A549 (cell line): ENCODE results near the gene SLC16A5. TPM values are rescaled to one million over a fixed set of nuclear protein-coding genes. Genes with fewer than 3 reads are reported as not detected.

Experiments used
- ATAC-seq, 2 experiments: fragments of 200-7000 bp in 1 of 2; fragments of >200 bp in 1 of 2; cut with Nextera tagmentation in 1 of 2; cut with Tn5 transposase in 1 of 2; 3 replicates each; pipeline versions ENCODE4 v1.8.0 to v1.9.1; 2018 to 2020; ENCODE audit warnings: mild to moderate bottlenecking in 1 of 2, moderate library complexity in 1 of 2
- CTCF ChIA-PET: fragments of 300-600 bp; sonication (Branson Sonifier 250); formaldehyde crosslinking; extraction: SDS; loops from one replicate; lab custom pipeline; 2021; ENCODE audit warnings: antibody characterized with exemption, inconsistent platforms; lab: Yijun Ruan, JAX
- POLR2A ChIA-PET: fragments of 350-600 bp; formaldehyde crosslinking; extraction: SDS; loops from one replicate; lab custom pipeline; 2021; ENCODE audit warnings: antibody characterized with exemption, inconsistent platforms; lab: Yijun Ruan, JAX
- DNase-seq, 2 experiments: peaks; one replicate each; pipeline versions ENCODE4 v3.0.0 to v3.0.0-alpha.2; 2011 to 2016; ENCODE audit warnings: low read depth in 1 of 2, low spot score in 1 of 2
- FAIRE-seq: peaks from 2 replicates; lab custom pipeline; 2011; peaks lifted over from hg19 to GRCh38; lab: Jason Lieb, UNC
- H3K27ac ChIP-seq, 2 experiments: fragments of >200 bp; sonication (Bioruptor Twin); formaldehyde crosslinking; 3 replicates each; pipeline ENCODE4 v1.5.1; 2016 to 2017
- H3K4me1 ChIP-seq: fragments of >200 bp; sonication (Bioruptor Twin); formaldehyde crosslinking; 3 replicates; pipeline ENCODE4 v1.6.1; 2016
- H3K4me2 ChIP-seq: fragments of >200 bp; sonication (Bioruptor Twin); formaldehyde crosslinking; 3 replicates; pipeline ENCODE4 v1.6.1; 2016
- H3K4me3 ChIP-seq: fragments of >200 bp; sonication (Bioruptor Twin); formaldehyde crosslinking; 3 replicates; pipeline ENCODE4 v1.5.1; 2016
- H3K9me3 ChIP-seq: fragments of >200 bp; sonication (Bioruptor Twin); formaldehyde crosslinking; 3 replicates; pipeline ENCODE4 v1.6.1; 2016
- ATOH8 ChIP-seq: fragments of 250-450 bp; sonication (Bioruptor Pico); IDR thresholded peaks from 2 replicates; pipeline ENCODE4 v1.5.0; 2020; ENCODE audit warnings: low read depth, mild to moderate bottlenecking, moderate library complexity
- BCL3 ChIP-seq: fragments of >200 bp; sonication (Bioruptor Twin); formaldehyde crosslinking; IDR thresholded peaks from 3 replicates; pipeline ENCODE4 v1.6.1; 2016
- CEBPB ChIP-seq, 2 experiments: fragments of >200 bp in 1 of 2; sonication (Bioruptor Twin) in 1 of 2; formaldehyde crosslinking in 1 of 2; IDR thresholded peaks; 2 replicates each; pipeline ENCODE4 v1.6.1; 2012 to 2016
- CHD4 ChIP-seq: fragments of 200-600 bp; sonication (generic); IDR thresholded peaks from 2 replicates; pipeline ENCODE4 v1.6.1; 2016; ENCODE audit warnings: antibody characterized with exemption, mild to moderate bottlenecking, borderline replicate concordance
- E2F6 ChIP-seq: IDR thresholded peaks from 2 replicates; pipeline ENCODE4 v1.6.1; 2012; ENCODE audit warnings: low read depth, borderline replicate concordance
- EHF ChIP-seq: fragments of 250-450 bp; sonication (Bioruptor Pico); IDR thresholded peaks from 2 replicates; pipeline ENCODE4 v1.5.0; 2020; ENCODE audit warnings: mild to moderate bottlenecking
- FOSB ChIP-seq: fragments of 250-450 bp; sonication (Bioruptor Pico); IDR thresholded peaks from 2 replicates; pipeline ENCODE4 v1.5.0; 2020; ENCODE audit warnings: mild to moderate bottlenecking, moderate library complexity
- GATA3 ChIP-seq: IDR thresholded peaks from 2 replicates; pipeline ENCODE4 v1.6.1; 2012; ENCODE audit warnings: borderline replicate concordance
- JUNB ChIP-seq: fragments of >200 bp; sonication (Bioruptor Twin); formaldehyde crosslinking; IDR thresholded peaks from 2 replicates; pipeline ENCODE4 v1.6.1; 2016
- KDM5A ChIP-seq: fragments of 200-600 bp; sonication (generic); IDR thresholded peaks from 2 replicates; pipeline ENCODE4 v1.6.1; 2016; ENCODE audit warnings: antibody characterized with exemption, mild to moderate bottlenecking
- MAZ ChIP-seq: fragments of 150-350 bp; IDR thresholded peaks from 2 replicates; pipeline ENCODE4 v1.6.1; 2014; ENCODE audit warnings: antibody characterized with exemption, low read depth, low read length, borderline replicate concordance
- MYC ChIP-seq: IDR thresholded peaks from 2 replicates; pipeline ENCODE4 v1.6.1; 2012; ENCODE audit warnings: mild to moderate bottlenecking, inconsistent platforms, low read length, improper control_type of control experiment, borderline replicate concordance
- NFE2L2 ChIP-seq: fragments of 150-350 bp; conservative IDR thresholded peaks from 2 replicates; pipeline ENCODE4 v1.6.1; 2014; ENCODE audit warnings: low read length
- NPAS2 ChIP-seq: fragments of 250-450 bp; sonication (Bioruptor Pico); IDR thresholded peaks from 2 replicates; pipeline ENCODE4 v1.8.0; 2022; ENCODE audit warnings: mild to moderate bottlenecking, moderate library complexity, borderline replicate concordance
- NR3C1 ChIP-seq: fragments of >200 bp; sonication (Bioruptor Twin); formaldehyde crosslinking; IDR thresholded peaks from 3 replicates; pipeline ENCODE4 v1.6.1; 2017
- POLR2A ChIP-seq: IDR thresholded peaks from 2 replicates; pipeline ENCODE4 v1.6.1; 2012; ENCODE audit warnings: mild to moderate bottlenecking, low read length
- RAD21 ChIP-seq, 2 experiments: fragments of >200 bp in 1 of 2; sonication (Bioruptor Twin) in 1 of 2; formaldehyde crosslinking in 1 of 2; IDR thresholded peaks in 1 of 2; conservative IDR thresholded peaks in 1 of 2; 2 replicates in 1 of 2; 3 replicates in 1 of 2; pipeline ENCODE4 v1.6.1; 2012 to 2018; ENCODE audit warnings: inconsistent platforms in 1 of 2
- RCOR1 ChIP-seq: fragments of 150-350 bp; IDR thresholded peaks from 2 replicates; pipeline ENCODE4 v1.6.1; 2014; ENCODE audit warnings: antibody characterized with exemption, low read length, low read depth
- SMC3 ChIP-seq: fragments of >200 bp; sonication (Bioruptor Twin); formaldehyde crosslinking; IDR thresholded peaks from 3 replicates; pipeline ENCODE4 v1.6.1; 2018; ENCODE audit warnings: inconsistent platforms
- ZC3H11A ChIP-seq: fragments of 450-650 bp; IDR thresholded peaks from 2 replicates; pipeline ENCODE4 v1.6.1; 2014; ENCODE audit warnings: antibody characterized with exemption, mild to moderate bottlenecking
- ZFP36 ChIP-seq: fragments of 450-650 bp; IDR thresholded peaks from 2 replicates; pipeline ENCODE4 v1.6.1; 2014; ENCODE audit warnings: borderline replicate concordance; ENCODE audit not compliant: partially characterized antibody
- ZNF302 ChIP-seq: fragments of 250-450 bp; sonication (Bioruptor Pico); IDR thresholded peaks from 2 replicates; pipeline ENCODE4 v1.9.0; 2021; ENCODE audit warnings: inconsistent platforms, mild to moderate bottlenecking, moderate library complexity
- WGBS: methylation state at CpG from one replicate; pipeline ENCODE4 v1.1.6; 2017; ENCODE audit errors: missing lambda C conversion rate; 5-methylcytosine and 5-hydroxymethylcytosine counted together
- polyA plus RNA-seq, 4 experiments: library from polyadenylated mRNA; depleted of rRNA in 3 of 4; stranded (reverse); fragments of >200 nt; fragmentation: RNase III in 1 of 4; extraction: RNeasy Plus Mini Kit Qiagen cat#74134 plus additional on column Dnase treatment in 1 of 4; gene quantifications; 2 replicates in 3 of 4; 3 replicates in 1 of 4; pipeline ENCODE4 v1.2.3, GENCODE V29; 2011 to 2017

SLC16A5 gene
- polyA plus RNA-seq, 2 of the 4 experiments (the other 2 are of a cell fraction): 19.0 to 27.2 TPM

- FAIRE-seq (no peak), ATAC-seq (no peak), DNase-seq (no peak)
- 84% methylated on average over 7 of the region's 7 CpGs for WGBS
- no peak overlapping the region for H3K4me3 ChIP-seq
- POLR2A ChIA-PET: no interaction called here
- H3K9me3 ChIP-seq: no peaks in the 10 kb centered on the region
- peak overlapping the region in 1 of 2 experiments; percentile 21; a peak in 1 of 6 replicates for H3K27ac ChIP-seq
- TF ChIP-seq FOSB (CRISPR knock-in tag): no peak
- TF ChIP-seq RCOR1: no peak
- TF ChIP-seq NR3C1: no peak
- TF ChIP-seq SMC3: no peak
- no peak for TF ChIP-seq NFE2L2
- TF ChIP-seq JUNB: no peak
- TF ChIP-seq ZC3H11A: no peak
- no peak for TF ChIP-seq NPAS2
- no peak for TF ChIP-seq ZFP36
- TF ChIP-seq GATA3: no peak
- TF ChIP-seq MAZ: no peak
- TF ChIP-seq KDM5A: no peak
- no peak for TF ChIP-seq CEBPB (IDR thresholded peaks at IDR 0.05)
- TF ChIP-seq EHF (CRISPR knock-in tag): no peak
- no peak for TF ChIP-seq ATOH8
- no peak for TF ChIP-seq CHD4
- no peak for TF ChIP-seq ZNF302 (CRISPR knock-in tag)
- TF ChIP-seq RAD21 (conservative IDR thresholded peaks at IDR 0.05 in 1 of 2, IDR thresholded peaks at IDR 0.05 in 1 of 2): no peak
- no peak for TF ChIP-seq POLR2A
- no peak for TF ChIP-seq E2F6
- H3K4me1 ChIP-seq: peaks cover 36% of the 10 kb centered on the region
- H3K4me2 ChIP-seq: no peak overlapping the region
- CTCF ChIA-PET: interaction anchor here (62.2 to 81.8 kb wide), 2 partner anchors 12 to 22 kb away, joined by 3429 read pairs; partner anchors contain the start of genes ARMC7, ATP5PD, KCTD2 and NT5C
Measured at GRCh38 chr17:75098861-75099260, 11.1 kb downstream of the SLC16A5 start.

- Histone ChIP-seq H3K9me3 (no peaks in the 10 kb centered on the region), H3K4me3 (no peak overlapping the region), H3K4me1 (peaks cover 28% of the 10 kb centered on the region), H3K4me2 (no peak overlapping the region), H3K27ac (0 out of 6 replicates have a peak overlapping the region, but pooled peaks of 1 of the 2 experiments have one; percentile 8)
- ChIA-PET POLR2A (no interaction called here), CTCF (interaction anchor here (62.2 to 81.8 kb wide), 2 partner anchors 14 to 21 kb away, joined by 3429 read pairs; partner anchors contain the start of genes ARMC7, ATP5PD, KCTD2 and NT5C)
- ATAC-seq: no peak
- no peak for FAIRE-seq
- no peak for DNase-seq
- TF ChIP-seq NR3C1: no peak
- WGBS: 97% methylated on average over 31 of the region's 31 CpGs
Measured at GRCh38 chr17:75099881-75100595, 12.3 kb downstream of the SLC16A5 start.

- 87% methylated on average over 12 of the region's 12 CpGs for WGBS
- H3K27ac ChIP-seq: no peak overlapping the region
- ATAC-seq (no peak), DNase-seq (no peak), FAIRE-seq (no peak)
- ChIA-PET CTCF (interaction anchor here (62.2 to 81.8 kb wide), 2 partner anchors 16 to 19 kb away, joined by 3429 read pairs; partner anchors contain the start of genes ARMC7, ATP5PD, KCTD2 and NT5C), POLR2A (no interaction called here)
- TF ChIP-seq MYC (no peak), FOSB (CRISPR knock-in tag) (no peak), BCL3 (no peak), NR3C1 (no peak)
- no peak overlapping the region for H3K4me2 ChIP-seq
- no peak overlapping the region for H3K4me3 ChIP-seq
- peaks cover 13% of the 10 kb centered on the region; the same call in 2 of the 3 replicates for H3K4me1 ChIP-seq
- no peaks in the 10 kb centered on the region for H3K9me3 ChIP-seq
Measured at GRCh38 chr17:75102385-75102821, 14.6 kb downstream of the SLC16A5 start.
